Measurements from ENCODE around the gene ABCB11. TPM values are rescaled to one million over a fixed set of nuclear protein-coding genes. Genes with fewer than 3 reads are reported as not detected.

Gene ABCB11
- total and polyA plus RNA-seq, 9 of the 15 experiments (the other 6 are each of a cell fraction or from before 2014, with no cell fraction given), result 0.04 to 0.51 (median 0.10) TPM; not detected in 1

GRCh38 chr2:168915441-168916330 is 115.4 kb downstream of the ABCB11 start:
- Histone ChIP-seq H3K9me1 (ENCODE audit: control insufficient read depth, insufficient read depth, low read length) (no peaks in the 10 kb centered on the region), H3K4me2 (ENCODE audit: insufficient read depth, low read length) (no peak overlapping the region), H3K4me1 (replicated peaks in 1 of 2; ENCODE audit: control insufficient read depth in 2 of 2, insufficient read depth in 2 of 2, low read length in 2 of 2) (peaks cover 3 to 6% of the 10 kb centered on the region in 2 experiments; a peak in 2 of 5 replicates), H3K9ac (ENCODE audit: insufficient read depth in 1 of 2, low read depth in 2 of 2, low read length in 2 of 2) (no peak overlapping the region), H3K36me3 (ENCODE audit: control insufficient read depth, insufficient read depth, low read length) (no peaks in the 10 kb centered on the region), H3K27ac (ENCODE audit: extremely low read depth, low read depth, low read length) (no peak overlapping the region), H2AFZ (ENCODE audit: low read depth, low read length) (no peak overlapping the region), H4K20me1 (replicated peaks; ENCODE audit: control insufficient read depth, insufficient read depth, low read length) (no peaks in the 10 kb centered on the region), H3K4me3 (no peak overlapping the region), H3K9me3 (replicated peaks; ENCODE audit: control insufficient read depth, insufficient read depth, low read depth, low read length) (peaks cover 11% of the 10 kb centered on the region), H3K27me3 (ENCODE audit: control insufficient read depth in 2 of 2, insufficient read depth in 2 of 2, low read length in 2 of 2) (no peaks in the 10 kb centered on the region), H3K79me2 (ENCODE audit: control insufficient read depth, insufficient read depth, low read length) (no peaks in the 10 kb centered on the region)
- DNase-seq (ENCODE audit: extremely low read depth in 1 of 4, low spot score in 3 of 4) (no peak), ATAC-seq (no peak), FAIRE-seq (no peak)
- no peak for TF ChIP-seq PHB (CRISPR knock-in tag; IDR thresholded peaks at IDR 0.05)
- TF ChIP-seq, protein P1, sequence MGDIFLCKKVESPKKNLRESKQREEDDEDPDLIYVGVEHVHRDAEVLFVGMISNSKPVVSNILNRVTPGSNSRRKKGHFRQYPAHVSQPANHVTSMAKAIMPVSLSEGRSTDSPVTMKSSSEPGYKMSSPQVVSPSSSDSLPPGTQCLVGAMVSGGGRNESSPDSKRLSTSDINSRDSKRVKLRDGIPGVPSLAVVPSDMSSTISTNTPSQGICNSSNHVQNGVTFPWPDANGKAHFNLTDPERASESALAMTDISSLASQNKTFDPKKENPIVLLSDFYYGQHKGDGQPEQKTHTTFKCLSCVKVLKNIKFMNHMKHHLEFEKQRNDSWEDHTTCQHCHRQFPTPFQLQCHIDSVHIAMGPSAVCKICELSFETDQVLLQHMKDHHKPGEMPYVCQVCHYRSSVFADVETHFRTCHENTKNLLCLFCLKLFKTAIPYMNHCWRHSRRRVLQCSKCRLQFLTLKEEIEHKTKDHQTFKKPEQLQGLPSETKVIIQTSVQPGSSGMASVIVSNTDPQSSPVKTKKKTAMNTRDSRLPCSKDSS (IDR thresholded peaks at IDR 0.05; ENCODE audit: low read depth, partially characterized antibody), result peak; percentile 37
- peak; percentile 90 for TF ChIP-seq TRIM28 (IDR thresholded peaks at IDR 0.05)
- TF ChIP-seq TRIM24 (IDR thresholded peaks at IDR 0.05), result peak; percentile 21 to 66; a peak in 2 of 4 replicates
- TF ChIP-seq CBX3 (IDR thresholded peaks at IDR 0.05; ENCODE audit: borderline replicate concordance in 1 of 2, low read length in 2 of 2), result peak in 1 of 2 experiments; percentile 98; a peak in 2 of 3 replicates
- no peak for TF ChIP-seq ZNF184 (CRISPR knock-in tag; IDR thresholded peaks at IDR 0.05)
- 0 out of 2 replicates have a peak, but pooled peaks have one; percentile 44 for TF ChIP-seq CBX5 (IDR thresholded peaks at IDR 0.05; ENCODE audit: borderline replicate concordance, low read depth)
- TF ChIP-seq CBX1 (IDR thresholded peaks at IDR 0.05; ENCODE audit: low read depth), result 0 out of 2 replicates have a peak, but pooled peaks have one; percentile 38
- in situ Hi-C loops (cut with MboI), result loop anchor here (5.0 to 25.0 kb wide), 3 partner anchors 143 to 978 kb away; no protein-coding TSS in a partner anchor
- intact Hi-C loops (cut with micrococcal nuclease), result no loop called here
- BruUV-seq (replicated peaks), result no TSS peak
- ChIA-PET POLR2A (interaction anchor here (0.7 kb wide), 1 partner anchor 12 kb away, joined by 3 read pairs; no protein-coding TSS in a partner anchor), CTCF (ENCODE audit: low intra/inter-chr PET ratio) (interaction anchor here (0.6 kb wide), 1 partner anchor 141 kb away, joined by 3 read pairs; no protein-coding TSS in a partner anchor)
- 63% methylated on average over 3 of the region's 3 CpGs for WGBS (ENCODE audit: insufficient coverage, low coverage, missing lambda C conversion rate)
